Activated CD4-positive, alpha-beta T cell treated with anti-CD3 and anti-CD28 coated beads, Interleukin-2, amount 50 U/mL, for 1 hour (primary cell): Measurements from ENCODE around the gene SMCO3.
A peak's percentile ranks its signal among the peaks of the same experiment; 100 is the strongest.
"Not testable (repeated sequence)": the region's sequence is repeated elsewhere in the genome, so short reads cannot be mapped to it uniquely, and the experiment has no call there.

ENCODE experiments used
- DNase-seq: peaks from one replicate; pipeline ENCODE4 v3.0.0-alpha.2; 2020

Gene SMCO3

DNA sequence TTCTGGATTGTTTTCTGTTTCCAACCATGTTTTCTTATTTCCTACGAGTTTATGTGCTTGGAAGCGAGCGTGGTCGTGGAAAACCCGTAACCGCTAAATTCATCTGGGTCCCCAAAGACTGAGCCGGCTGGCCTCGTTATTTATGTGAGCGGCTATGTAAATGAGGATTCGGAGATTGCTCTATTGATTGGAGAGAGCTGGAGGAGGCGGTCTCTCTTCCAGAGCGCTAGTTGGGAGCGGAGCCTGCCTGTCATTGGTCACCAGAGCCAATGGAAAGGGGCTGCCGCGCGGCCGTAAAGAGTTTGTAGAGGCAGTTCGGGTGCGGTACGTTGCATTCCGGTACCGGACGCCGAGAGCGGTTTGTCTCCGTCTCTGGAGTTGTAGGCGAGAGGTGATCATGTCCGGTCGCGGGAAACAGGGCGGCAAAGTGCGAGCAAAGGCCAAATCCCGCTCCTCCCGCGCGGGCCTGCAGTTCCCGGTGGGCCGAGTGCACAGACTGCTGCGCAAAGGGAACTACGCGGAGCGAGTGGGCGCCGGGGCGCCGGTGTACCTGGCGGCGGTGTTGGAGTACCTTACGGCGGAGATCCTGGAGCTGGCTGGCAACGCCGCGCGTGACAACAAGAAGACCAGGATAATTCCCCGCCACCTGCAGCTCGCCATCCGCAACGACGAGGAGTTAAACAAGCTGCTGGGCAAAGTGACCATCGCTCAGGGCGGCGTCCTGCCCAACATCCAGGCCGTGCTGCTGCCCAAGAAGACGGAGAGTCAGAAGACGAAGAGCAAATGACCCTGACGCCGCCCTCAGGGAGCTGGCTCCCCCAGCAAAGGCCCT, 39.7 kb downstream of the SMCO3 start:
- peak; percentile 87 for DNase-seq

DNA sequence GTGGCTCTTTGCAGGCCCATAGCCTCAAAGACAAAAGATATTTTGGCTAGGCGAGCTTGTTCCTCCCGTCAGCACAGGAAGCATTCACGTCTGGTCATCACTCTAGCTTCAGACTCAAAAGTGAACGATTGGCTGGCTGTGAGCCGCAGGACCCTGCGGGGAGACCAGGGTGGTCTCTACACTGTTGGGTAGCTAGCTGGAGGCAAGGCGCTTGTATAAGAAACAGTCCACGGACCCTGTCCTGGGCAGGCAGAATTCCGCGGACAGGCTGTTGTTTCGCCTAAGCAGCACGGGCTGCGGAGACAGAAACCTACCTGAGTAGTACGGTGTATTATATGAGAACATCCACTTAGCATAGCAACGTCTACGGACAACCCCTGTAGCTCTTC, 40.3 kb downstream of the SMCO3 start:
- no peak for DNase-seq

DNA sequence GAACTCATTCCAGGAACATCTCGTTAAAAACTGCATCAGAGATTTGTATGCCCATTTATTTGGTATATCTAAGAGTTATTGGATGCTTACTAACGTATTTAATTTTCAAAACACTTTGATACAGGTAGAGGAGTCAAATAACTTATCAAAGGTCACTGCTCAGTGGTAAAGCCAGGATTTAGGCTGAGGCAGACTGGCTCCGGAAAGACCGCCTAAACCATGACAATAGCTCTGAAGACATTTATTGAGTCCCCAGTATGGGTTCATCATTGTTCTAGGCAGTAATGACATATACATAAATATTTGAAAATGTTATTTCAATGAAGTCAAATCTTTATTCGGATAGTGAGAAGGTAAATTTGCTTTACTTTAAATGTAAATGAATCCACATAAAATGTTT, 41.0 kb downstream of the SMCO3 start:
- no peak for DNase-seq

DNA sequence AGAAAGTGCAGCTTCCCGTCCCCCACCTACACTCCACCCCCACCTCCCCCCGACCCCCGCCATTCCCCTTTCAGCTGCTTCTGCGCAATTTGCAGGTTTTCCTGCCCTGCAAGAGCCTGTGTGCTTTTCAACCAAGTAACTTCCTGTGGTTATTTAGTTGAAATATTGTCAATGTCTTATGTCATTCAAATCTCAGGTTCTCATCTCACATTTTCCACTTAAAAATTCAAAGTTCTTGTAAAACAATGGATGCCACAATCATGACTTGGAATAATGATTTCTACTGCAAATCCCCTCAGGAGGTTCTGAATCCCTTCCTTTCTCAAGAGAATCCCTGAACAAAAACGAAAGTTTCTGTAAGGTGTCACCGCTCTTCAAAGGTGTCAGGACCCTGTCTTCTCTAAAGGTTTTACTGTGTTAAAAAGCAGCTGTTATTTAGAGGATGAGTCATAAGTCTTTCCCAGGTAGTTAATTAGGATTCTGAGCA, 42.3 kb downstream of the SMCO3 start:
- DNase-seq, result peak; percentile 44

DNA sequence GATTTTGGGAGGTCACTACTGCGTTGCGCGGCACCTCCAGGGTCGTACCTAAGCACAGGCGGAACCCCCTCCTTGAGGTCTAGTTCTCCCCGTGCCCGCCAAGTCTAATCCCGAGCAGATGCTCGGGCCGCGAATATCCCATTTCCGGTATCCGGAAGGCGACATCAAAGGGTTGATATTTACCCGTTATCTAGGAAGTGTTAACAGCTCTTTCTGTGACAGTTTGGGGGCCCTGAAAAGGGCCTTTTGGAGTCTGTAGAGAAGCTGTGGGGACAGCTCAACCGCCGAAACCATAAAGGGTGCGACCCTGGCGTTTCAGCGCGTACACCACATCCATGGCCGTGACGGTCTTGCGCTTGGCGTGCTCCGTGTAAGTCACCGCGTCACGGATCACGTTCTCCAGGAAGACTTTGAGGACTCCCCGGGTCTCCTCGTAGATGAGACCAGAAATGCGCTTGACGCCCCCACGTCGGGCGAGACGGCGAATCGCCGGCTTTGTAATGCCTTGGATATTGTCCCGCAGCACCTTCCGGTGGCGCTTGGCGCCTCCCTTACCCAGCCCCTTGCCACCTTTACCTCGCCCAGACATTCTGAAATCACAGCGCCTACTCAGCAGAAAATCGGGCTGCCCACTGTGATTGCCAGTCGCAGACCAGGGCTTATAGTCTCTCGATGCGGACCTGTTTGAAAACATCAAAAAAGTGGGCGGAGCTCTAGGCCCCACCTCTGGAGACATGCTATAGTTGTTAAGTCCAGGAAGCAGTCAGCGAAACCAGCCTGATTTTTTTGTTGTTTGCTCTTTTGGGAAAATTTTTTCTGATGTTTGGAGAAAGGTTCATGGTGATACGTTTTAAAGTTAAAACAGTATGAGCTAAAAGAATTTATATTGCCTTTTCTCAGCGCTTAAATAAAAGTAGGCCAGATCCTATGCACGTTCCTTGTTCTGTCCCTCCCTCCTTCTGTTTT, 43.2 kb downstream of the SMCO3 start:
- DNase-seq, result peak; percentile 96

DNA sequence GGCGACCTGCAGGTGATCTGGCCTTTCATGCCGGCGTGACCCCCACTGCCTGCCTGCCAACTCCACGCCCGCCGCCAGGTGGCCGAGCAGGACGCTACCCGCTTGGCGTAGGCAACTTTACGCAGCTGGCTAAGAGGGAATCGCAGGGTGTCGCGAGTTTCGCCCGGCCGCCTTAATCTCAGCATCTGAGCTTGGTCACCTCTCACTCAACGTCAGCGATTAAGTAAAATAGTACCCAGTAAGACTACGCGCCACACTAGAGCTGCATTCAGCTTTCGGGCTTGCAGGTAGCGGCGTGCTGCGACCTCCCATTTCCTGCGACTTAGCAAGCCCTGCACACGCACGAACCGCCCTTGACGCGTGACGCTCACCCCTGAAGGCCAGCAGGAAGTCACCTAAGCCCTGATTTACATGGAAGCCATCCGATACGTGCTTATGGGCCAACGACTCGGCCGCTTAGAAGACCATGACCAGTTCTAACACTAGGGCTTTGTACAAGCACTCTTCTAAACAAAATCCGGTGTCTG, 44.0 kb downstream of the SMCO3 start:
- DNase-seq, result peak; percentile 86

DNA sequence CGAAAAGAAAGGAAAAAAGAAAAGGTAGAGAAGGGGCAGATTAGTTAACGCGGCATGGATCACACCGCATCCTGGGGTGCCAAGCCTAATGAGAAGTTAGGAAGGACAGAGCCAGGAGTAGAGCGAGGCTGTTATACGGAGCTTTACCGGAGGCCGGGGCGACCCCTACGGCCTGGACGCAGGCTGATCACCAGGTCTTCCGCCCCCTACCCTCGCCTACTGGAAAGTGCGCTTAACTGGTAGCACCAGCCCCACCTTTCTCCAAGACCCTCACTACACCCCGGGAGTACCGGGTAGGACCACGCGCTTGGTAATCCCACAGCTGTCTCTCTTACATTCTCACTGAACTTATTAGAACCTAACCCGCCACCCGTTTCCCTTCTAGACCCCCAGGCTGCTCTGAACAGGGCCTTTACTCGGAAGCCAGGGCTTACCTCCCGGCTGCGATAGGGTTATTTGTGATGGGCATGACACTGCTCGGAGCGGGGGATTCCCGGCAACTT, 44.5 kb downstream of the SMCO3 start:
- DNase-seq, result no peak

DNA sequence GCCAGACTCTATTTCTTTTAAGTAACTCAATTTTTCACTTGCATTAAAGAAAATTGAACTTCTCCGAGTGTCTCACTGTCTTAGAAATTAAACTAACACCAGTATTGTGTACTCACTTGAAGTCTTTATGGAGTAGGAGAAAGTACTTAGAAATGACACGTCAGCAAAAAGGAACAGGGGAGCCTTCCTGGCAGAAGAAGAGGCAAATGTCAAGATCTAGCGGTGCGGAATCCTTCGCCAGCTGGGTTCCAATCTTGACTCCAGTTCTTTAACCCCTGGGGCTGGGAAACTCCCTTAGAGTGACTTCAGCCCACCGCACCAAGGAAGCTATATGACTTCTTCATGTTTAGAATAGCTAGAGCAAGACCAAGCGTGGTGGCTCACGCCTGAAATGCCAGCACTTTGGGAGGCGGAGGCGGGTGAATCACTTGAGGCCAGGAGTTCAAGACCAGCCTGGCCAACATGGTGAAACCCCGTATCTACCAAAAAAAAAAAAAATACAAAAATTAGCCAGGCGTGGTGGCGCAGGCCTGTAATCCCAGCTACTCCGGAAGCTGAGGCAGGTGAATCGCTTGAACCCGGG, 45.1 kb downstream of the SMCO3 start:
- DNase-seq, result peak; percentile 11

DNA sequence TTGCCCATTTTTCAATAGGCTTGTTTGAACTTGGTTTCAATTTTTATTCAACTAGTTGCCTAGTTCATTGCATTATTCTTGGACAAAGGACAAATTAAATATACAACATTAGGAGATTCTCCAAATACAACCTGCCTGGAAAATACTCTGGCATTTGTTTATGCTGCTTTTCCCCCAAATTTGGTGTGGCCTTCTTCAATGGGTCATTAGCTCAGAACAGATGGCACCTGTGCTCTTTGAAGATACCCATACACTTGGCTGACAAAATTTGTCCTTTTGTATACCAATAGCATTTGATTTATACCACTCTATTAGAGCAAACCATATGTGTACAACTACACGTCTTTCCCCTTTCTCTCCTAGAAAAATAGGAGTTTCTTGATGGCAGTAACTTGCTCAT, 46.4 kb downstream of the SMCO3 start:
- no peak for DNase-seq

DNA sequence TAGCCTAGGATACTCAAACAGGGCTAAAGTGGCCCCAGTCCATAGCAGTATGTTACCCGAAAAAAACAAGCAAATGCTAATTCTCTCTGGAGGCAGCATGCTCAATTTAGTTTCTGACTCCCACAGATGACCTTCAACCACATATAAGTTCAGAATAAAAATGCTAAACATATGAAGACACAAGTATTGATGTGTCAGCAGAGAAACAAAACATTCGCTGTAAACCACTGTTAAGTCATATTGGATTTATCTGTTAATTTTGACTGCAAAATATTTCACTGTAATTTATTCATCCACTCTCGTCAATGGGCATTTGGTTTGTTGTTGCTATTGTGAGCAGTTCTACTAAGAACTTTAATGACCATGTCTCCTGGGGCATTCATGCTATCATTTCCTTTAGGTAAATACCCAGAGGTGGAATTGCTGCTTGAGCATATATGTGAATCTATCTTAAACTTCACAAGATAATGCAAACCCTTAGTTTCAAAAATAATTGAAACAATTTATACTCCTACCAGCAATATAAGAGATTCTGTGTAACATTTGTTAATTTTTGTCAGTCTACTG, 47.2 kb downstream of the SMCO3 start:
- DNase-seq, result no peak

DNA sequence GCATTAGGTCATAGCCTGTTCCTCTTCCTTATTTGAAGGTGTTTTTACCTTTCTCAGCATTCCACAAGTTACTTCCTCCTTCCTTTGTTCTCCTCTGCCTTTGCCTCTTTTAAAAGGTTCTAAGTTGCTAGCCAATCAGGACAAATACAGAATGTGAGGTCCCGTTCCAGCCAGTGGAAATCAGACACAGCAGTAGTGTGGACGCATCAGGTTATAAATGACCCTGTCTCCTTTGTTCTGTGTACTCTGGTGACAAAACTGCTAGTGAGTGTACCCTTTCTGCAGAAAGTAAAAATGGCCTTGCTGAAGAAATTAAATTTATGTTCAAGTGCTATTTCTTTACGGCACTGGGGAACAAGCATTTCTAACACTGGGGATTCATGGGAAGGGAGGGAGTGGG, 48.0 kb downstream of the SMCO3 start:
- DNase-seq, result not testable (repeated sequence)

DNA sequence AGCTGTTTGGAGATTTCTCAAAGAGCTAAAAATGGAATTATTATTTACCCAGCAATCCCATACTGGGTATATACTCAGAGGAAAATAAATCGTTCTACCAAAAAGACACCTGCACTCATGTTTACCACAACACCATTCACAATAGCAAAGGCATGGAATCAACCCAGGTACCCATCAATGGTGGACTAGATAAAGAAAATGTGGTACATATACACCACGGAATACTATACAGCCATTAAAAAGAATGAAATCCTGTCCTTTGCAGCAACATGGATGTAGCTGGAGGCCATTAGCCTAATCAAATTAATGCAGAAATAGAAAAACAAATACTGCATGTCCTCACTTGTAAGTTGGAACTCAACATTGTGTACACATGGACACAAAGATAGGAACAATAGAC, 48.6 kb downstream of the SMCO3 start:
- DNase-seq, result no peak

DNA sequence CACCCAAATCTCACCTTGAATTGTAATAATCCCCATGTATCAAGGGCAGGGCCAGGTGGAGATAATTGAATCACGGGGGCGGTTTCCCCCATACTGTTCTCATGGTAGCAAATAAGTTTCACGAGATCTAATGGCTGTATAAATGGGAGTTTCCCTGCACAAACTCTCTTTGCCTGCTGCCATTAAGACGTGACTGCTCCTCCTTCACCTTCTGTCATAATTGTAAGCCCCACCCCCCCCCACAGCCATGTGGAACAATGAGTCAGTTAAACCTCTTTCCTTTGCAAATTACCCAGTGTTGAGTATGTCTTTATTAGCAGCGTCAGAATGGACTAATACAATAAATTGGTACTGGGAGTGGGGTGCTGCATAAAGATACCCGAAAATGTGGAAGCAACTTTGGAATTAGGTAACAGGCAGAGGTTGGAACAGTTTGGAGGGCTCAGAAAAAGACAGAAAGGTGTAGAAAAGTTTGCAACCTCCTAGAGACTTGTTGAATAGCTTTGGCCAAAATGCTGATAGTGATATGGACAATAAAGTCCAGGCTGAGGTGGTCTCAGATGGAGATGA, 54.2 kb downstream of the SMCO3 start:
- DNase-seq, result not testable (repeated sequence)

DNA sequence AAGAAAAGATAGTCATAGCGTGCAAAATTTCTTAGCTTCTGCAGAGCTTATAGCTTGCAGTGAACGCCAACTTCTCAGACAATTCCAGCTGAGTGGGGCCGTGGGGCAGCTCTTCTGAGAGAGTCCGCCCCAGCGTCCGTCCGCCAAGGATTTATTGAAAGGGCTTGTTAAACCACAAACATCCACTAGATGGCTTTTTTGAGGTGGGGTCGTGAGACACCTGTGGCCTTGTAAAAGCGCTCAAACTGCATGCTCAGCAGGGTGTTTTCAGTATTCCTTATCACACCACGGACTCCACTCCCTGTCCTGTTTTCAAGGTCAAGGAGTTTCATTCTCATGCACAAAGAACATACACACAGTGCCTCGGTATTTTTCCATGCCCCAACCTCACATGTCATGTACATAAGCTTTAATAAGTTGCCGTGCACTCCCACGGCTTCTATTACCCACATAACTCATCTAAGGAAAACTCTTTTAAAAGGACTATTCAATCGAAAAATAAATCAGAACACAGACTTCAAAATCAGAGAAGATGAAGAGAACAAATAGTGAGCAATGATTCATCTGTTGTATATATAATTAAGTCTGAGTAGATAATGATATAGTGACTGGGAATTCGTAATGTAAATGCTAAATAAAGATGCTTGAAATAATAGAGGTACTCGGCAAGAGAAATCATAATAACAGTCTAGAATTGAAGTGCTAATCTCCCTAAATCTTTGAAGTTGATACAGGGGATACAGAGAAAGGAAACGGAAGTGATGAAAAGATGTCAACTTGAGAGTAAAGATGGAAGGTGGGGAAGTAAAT, 57.4 kb downstream of the SMCO3 start:
- no peak for DNase-seq
